ENCODE results near the gene ST8SIA2. TPM values are rescaled to one million over a fixed set of nuclear protein-coding genes. Genes with fewer than 3 reads are reported as not detected.

ST8SIA2 gene
- polyA plus RNA-seq, 1 donor from 2014 or later = not detected

DNA sequence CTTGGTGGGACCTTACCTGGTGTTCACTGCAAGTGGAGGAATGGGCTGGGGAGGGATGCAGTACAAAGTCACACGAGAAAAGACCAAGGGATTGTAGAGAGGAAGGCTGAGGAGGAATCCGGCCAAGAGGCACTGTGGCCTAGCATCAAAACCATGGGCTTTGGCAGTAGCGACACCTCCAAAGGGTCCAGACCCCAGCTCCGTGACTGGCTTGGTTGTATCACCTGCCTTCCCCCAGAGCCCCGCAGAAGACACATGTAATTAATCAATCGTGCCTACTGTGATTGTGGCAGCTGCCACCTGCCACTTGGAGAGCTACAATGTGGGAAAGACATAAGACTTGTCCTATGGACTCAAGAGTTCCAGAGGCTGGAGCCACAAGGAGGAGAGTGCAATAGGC is 54.7 kb downstream of the ST8SIA2 start:
- no peaks in the 10 kb centered on the region for H3K4me1 Mint-ChIP-seq
- H3K9me3 Mint-ChIP-seq = peaks cover 0 to 3% (median 0%) of the 10 kb centered on the region in 3 donors
- H3K36me3 Mint-ChIP-seq = no peaks in the 10 kb centered on the region
- H3K27me3 Mint-ChIP-seq = peaks cover 2% of the 10 kb centered on the region
- H3K4me3 Mint-ChIP-seq = no peak overlapping the region
- no peak overlapping the region for H3K27ac Mint-ChIP-seq

DNA sequence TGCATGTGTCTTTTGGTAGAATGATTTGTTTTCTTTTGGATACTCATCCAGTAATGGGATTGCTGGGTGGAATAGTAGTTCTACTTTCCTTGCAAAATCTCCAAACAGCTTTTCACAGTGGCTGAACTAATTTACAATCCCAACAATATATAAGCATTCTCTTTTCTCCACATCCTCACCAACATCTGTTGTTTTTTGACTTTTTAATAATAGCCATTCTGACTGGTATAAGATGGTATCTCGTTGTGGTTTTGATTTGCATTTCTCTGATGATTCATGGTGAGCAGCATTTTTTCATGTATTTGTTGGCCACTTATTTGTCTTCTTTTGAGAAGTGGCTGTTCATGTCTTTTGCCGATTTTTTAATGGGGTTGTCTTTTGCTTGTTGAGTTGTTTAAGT is 55.8 kb downstream of the ST8SIA2 start:
- H3K9me3 Mint-ChIP-seq = peaks cover 0 to 3% (median 0%) of the 10 kb centered on the region in 3 donors
- no peaks in the 10 kb centered on the region for H3K36me3 Mint-ChIP-seq
- H3K27ac Mint-ChIP-seq = no peak overlapping the region
- no peaks in the 10 kb centered on the region for H3K4me1 Mint-ChIP-seq
- H3K4me3 Mint-ChIP-seq = no peak overlapping the region
- H3K27me3 Mint-ChIP-seq = peaks cover 2% of the 10 kb centered on the region

GRCh38 chr15:92451225-92451825 is 57.6 kb downstream of the ST8SIA2 start:
- H3K4me3 Mint-ChIP-seq = no peak overlapping the region
- H3K4me1 Mint-ChIP-seq = no peaks in the 10 kb centered on the region
- H3K27ac Mint-ChIP-seq = no peak overlapping the region
- no peaks in the 10 kb centered on the region for H3K36me3 Mint-ChIP-seq
- peaks cover 0 to 3% (median 0%) of the 10 kb centered on the region in 3 donors for H3K9me3 Mint-ChIP-seq
- H3K27me3 Mint-ChIP-seq = peaks cover 2% of the 10 kb centered on the region

- peaks cover 0 to 3% (median 0%) of the 10 kb centered on the region in 3 donors for H3K9me3 Mint-ChIP-seq
- no peaks in the 10 kb centered on the region for H3K36me3 Mint-ChIP-seq
- H3K4me1 Mint-ChIP-seq = no peaks in the 10 kb centered on the region
- no peak overlapping the region for H3K27ac Mint-ChIP-seq
- peaks cover 2% of the 10 kb centered on the region for H3K27me3 Mint-ChIP-seq
- no peak overlapping the region for H3K4me3 Mint-ChIP-seq
These were observed 58.5 kb downstream of the ST8SIA2 start for GRCh38 chr15:92452143-92452542.

DNA sequence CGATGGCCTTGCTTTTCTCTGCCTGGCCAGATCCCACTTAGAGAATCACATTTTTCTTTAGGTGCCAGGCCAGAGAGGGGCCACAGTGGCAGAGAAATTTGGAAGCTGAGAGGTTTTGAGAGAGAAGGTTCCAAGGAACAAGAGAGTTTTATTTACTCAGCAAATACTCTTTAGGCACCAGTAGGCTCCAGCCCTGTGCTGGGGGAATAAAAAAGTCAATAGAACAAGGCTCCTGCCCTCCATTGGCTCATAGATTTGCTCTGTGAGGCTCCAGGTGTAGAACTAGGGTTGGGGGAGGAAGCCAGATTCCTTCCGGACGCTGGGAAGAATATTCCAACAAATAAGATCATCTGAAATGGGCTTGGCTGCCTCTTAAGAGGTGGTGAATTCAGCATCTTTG is 59.9 kb downstream of the ST8SIA2 start:
- no peaks in the 10 kb centered on the region for H3K36me3 Mint-ChIP-seq
- no peak overlapping the region for H3K27ac Mint-ChIP-seq
- H3K4me1 Mint-ChIP-seq = no peaks in the 10 kb centered on the region
- H3K4me3 Mint-ChIP-seq = no peak overlapping the region
- peaks cover 0 to 3% (median 0%) of the 10 kb centered on the region in 3 donors for H3K9me3 Mint-ChIP-seq
- peaks cover 2% of the 10 kb centered on the region for H3K27me3 Mint-ChIP-seq

GRCh38 chr15:92454555-92455105 is 60.9 kb downstream of the ST8SIA2 start:
- Mint-ChIP-seq H3K27ac (no peak overlapping the region), H3K4me3 (peak overlapping the region in 1 of 4 donors; percentile 57), H3K9me3 (peaks cover 0 to 3% (median 0%) of the 10 kb centered on the region in 3 donors), H3K4me1 (no peaks in the 10 kb centered on the region), H3K36me3 (no peaks in the 10 kb centered on the region), H3K27me3 (peaks cover 4% of the 10 kb centered on the region)

DNA sequence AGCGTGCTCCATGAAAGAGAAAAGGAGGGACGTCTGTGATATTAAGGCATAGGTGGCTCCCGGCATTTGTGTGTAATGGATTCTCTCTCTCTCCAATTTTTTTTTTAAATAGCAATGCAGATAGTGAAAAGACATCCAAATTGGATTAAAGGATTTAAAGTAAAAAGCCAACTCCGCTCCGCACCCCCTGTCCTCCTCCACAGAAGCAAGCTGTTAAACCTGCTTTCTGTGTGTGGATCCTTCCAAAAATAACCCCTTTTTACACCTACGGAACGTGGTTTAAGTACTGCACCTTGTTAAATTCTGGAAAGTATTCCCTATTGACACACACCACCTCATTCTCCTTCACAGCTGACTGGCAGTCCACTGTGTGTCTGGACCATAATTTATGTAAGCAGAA is 61.6 kb downstream of the ST8SIA2 start:
- peaks cover 0 to 3% (median 0%) of the 10 kb centered on the region in 3 donors for H3K9me3 Mint-ChIP-seq
- peaks cover 4% of the 10 kb centered on the region for H3K27me3 Mint-ChIP-seq
- no peaks in the 10 kb centered on the region for H3K36me3 Mint-ChIP-seq
- H3K27ac Mint-ChIP-seq = no peak overlapping the region
- no peak overlapping the region for H3K4me3 Mint-ChIP-seq
- H3K4me1 Mint-ChIP-seq = no peaks in the 10 kb centered on the region

- H3K4me1 Mint-ChIP-seq = no peaks in the 10 kb centered on the region
- H3K36me3 Mint-ChIP-seq = no peaks in the 10 kb centered on the region
- no peaks in the 10 kb centered on the region for H3K9me3 Mint-ChIP-seq
- peaks cover 3% of the 10 kb centered on the region for H3K27me3 Mint-ChIP-seq
- no peak overlapping the region for H3K4me3 Mint-ChIP-seq
- no peak overlapping the region for H3K27ac Mint-ChIP-seq
These were observed 63.9 kb downstream of the ST8SIA2 start for GRCh38 chr15:92457471-92458041.

- Mint-ChIP-seq H3K4me1 (no peaks in the 10 kb centered on the region), H3K36me3 (no peaks in the 10 kb centered on the region), H3K9me3 (no peaks in the 10 kb centered on the region), H3K27ac (no peak overlapping the region), H3K27me3 (peaks cover 3% of the 10 kb centered on the region), H3K4me3 (no peak overlapping the region)
These were observed 66.3 kb downstream of the ST8SIA2 start for GRCh38 chr15:92460023-92460422.

- no peak overlapping the region for H3K27ac Mint-ChIP-seq
- no peaks in the 10 kb centered on the region for H3K9me3 Mint-ChIP-seq
- H3K36me3 Mint-ChIP-seq = no peaks in the 10 kb centered on the region
- no peaks in the 10 kb centered on the region for H3K4me1 Mint-ChIP-seq
- H3K4me3 Mint-ChIP-seq = no peak overlapping the region
- peaks cover 3% of the 10 kb centered on the region for H3K27me3 Mint-ChIP-seq
These were observed 68.9 kb downstream of the ST8SIA2 start for GRCh38 chr15:92462424-92463125.

GRCh38 chr15:92463352-92463751 is 69.7 kb downstream of the ST8SIA2 start:
- H3K27ac Mint-ChIP-seq = no peak overlapping the region
- no peaks in the 10 kb centered on the region for H3K36me3 Mint-ChIP-seq
- H3K9me3 Mint-ChIP-seq = no peaks in the 10 kb centered on the region
- peaks cover 3% of the 10 kb centered on the region for H3K27me3 Mint-ChIP-seq
- H3K4me1 Mint-ChIP-seq = no peaks in the 10 kb centered on the region
- H3K4me3 Mint-ChIP-seq = no peak overlapping the region

DNA sequence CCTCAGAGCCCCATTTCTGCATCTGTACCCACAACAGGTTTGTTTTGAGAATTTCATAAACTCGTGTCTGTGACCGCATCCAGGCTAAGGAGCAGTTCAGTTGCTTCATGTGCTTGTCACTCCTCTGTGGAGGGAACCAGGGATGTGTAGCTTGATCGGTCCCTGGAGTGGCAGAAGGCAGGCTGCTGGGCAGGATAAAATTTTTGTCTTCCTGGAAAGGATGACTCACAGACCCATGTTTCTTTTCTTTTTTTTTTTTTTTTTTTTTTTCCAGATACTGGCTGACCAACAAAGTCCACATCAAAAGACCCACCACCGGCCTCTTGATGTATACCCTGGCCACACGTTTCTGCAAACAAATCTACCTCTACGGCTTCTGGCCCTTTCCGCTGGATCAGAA is 70.1 kb downstream of the ST8SIA2 start:
- no peak overlapping the region for H3K27ac Mint-ChIP-seq
- H3K36me3 Mint-ChIP-seq = no peaks in the 10 kb centered on the region

GRCh38 chr15:92466834-92467233 is 73.2 kb downstream of the ST8SIA2 start:
- Mint-ChIP-seq H3K9me3 (no peaks in the 10 kb centered on the region), H3K36me3 (no peaks in the 10 kb centered on the region), H3K4me1 (no peaks in the 10 kb centered on the region), H3K4me3 (no peak overlapping the region), H3K27ac (no peak overlapping the region), H3K27me3 (peaks cover 3% of the 10 kb centered on the region)

More for the DNA sequence above, 70.1 kb downstream of the ST8SIA2 start:
- H3K4me3 Mint-ChIP-seq = no peak overlapping the region
- no peaks in the 10 kb centered on the region for H3K9me3 Mint-ChIP-seq
- no peaks in the 10 kb centered on the region for H3K4me1 Mint-ChIP-seq
- H3K27me3 Mint-ChIP-seq = peaks cover 3% of the 10 kb centered on the region

DNA sequence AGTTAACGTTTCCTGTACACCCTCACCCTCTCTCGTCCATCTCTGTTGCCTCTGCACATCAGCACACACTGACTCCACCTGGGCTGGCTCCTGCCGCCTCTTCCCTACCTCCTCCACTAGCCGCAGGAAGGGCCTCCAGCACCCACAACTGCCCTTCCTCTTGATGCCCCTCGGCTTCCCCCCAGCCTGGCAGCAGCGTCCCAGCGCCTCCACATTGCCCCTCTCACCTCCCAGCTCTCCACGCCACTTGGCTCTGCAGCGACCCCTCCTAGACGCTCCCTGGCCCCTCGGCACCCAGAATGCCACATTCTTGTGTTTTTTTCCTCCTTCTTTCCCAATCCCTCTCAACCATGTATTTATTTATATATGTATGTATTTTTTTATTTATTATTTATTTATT is 73.6 kb downstream of the ST8SIA2 start:
- Mint-ChIP-seq H3K4me3 (no peak overlapping the region), H3K36me3 (no peaks in the 10 kb centered on the region), H3K4me1 (no peaks in the 10 kb centered on the region), H3K27ac (no peak overlapping the region), H3K9me3 (no peaks in the 10 kb centered on the region), H3K27me3 (peaks cover 3% of the 10 kb centered on the region)

DNA sequence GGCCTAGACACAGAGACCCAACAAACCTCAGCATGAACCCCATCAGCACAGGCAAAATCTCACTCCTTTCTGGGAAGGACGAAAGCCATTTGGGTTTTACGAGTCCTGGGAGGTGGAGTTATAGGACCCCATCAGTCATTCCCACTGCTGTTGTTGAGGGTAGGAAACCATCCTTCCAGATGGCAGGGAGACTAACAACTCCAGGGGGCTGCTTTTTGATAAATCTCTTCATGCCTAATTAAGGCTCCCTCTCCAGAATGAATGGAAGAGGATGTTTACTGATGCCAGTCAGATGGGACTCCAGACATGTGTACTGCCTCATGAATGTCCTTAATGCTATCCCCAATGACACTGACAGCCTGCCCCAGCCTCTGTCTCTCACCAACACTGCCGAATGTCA is 75.3 kb downstream of the ST8SIA2 start:
- no peaks in the 10 kb centered on the region for H3K9me3 Mint-ChIP-seq
- H3K36me3 Mint-ChIP-seq = no peaks in the 10 kb centered on the region
- H3K27ac Mint-ChIP-seq = no peak overlapping the region
- no peaks in the 10 kb centered on the region for H3K4me1 Mint-ChIP-seq
- no peak overlapping the region for H3K4me3 Mint-ChIP-seq
- peaks cover 3% of the 10 kb centered on the region for H3K27me3 Mint-ChIP-seq

Data from IgD-negative memory B cell (primary cell).